K562 (cell line): ENCODE measurements around the gene TDRD5. TPM values are rescaled to one million over a fixed set of nuclear protein-coding genes. Genes with fewer than 3 reads are reported as not detected.
A peak's percentile ranks its signal among the peaks of the same experiment; 100 is the strongest.

Source experiments
- ATAC-seq: fragments of 200-7000 bp; cut with Tn5 transposase; 3 replicates; pipeline ENCODE4 v1.9.1; 2020; ENCODE audit warnings: moderate library complexity
- BruUV-seq: library from RNA; stranded (reverse); fragments of 400-500 nt; replicated peaks from 2 replicates; lab custom pipeline; 2021; lab: Mats Ljungman, UMichigan
- CTCF ChIA-PET: fragments of 300-600 bp; formaldehyde crosslinking; extraction: SDS; loops from one replicate; lab custom pipeline; 2021; ENCODE audit warnings: low intra/inter-chr PET ratio; lab: Yijun Ruan, JAX
- POLR2A ChIA-PET: fragments of 300-600, 350-650 bp; sonication (Branson Sonifier 250); formaldehyde crosslinking; extraction: SDS; loops from one replicate; lab custom pipeline; 2021; ENCODE audit warnings: antibody characterized with exemption, inconsistent platforms; lab: Yijun Ruan, JAX
- DNase-seq, 4 experiments: peaks; one replicate each; pipeline versions ENCODE4 v3.0.0 to v3.0.0-alpha.2; 2011 to 2018; ENCODE audit warnings: low spot score in 3 of 4, mixed read lengths in 3 of 4; ENCODE audit errors: extremely low read depth in 1 of 4
- FAIRE-seq: peaks from 2 replicates; lab custom pipeline; 2011; peaks lifted over from hg19 to GRCh38; lab: Jason Lieb, UNC
- H2AFZ ChIP-seq: 2 replicates; pipeline ENCODE4 v1.6.0; 2011; ENCODE audit warnings: low read depth, low read length, control low read depth, inconsistent platforms
- H3K27ac ChIP-seq: fragments of 200-600 bp; 3 replicates; pipeline ENCODE4 v1.8.0; 2011; ENCODE audit warnings: low read depth, mild to moderate bottlenecking, control low read depth, inconsistent platforms, low read length, moderate library complexity, mixed read lengths; ENCODE audit errors: extremely low read depth
- H3K27me3 ChIP-seq, 2 experiments: fragments of 300-600 bp in 1 of 2; 2 replicates in 1 of 2; 3 replicates in 1 of 2; pipeline versions ENCODE4 v1.6.0 to v1.8.0; 2011; ENCODE audit warnings: inconsistent platforms in 2 of 2, low read length in 2 of 2, mild to moderate bottlenecking in 1 of 2, mixed read lengths in 1 of 2, moderate library complexity in 1 of 2; ENCODE audit not compliant: control insufficient read depth in 2 of 2, insufficient read depth in 2 of 2
- H3K36me3 ChIP-seq: fragments of 300-600 bp; 3 replicates; pipeline ENCODE4 v1.8.0; 2011; ENCODE audit warnings: mild to moderate bottlenecking, low read length, inconsistent platforms; ENCODE audit not compliant: control insufficient read depth, insufficient read depth
- H3K4me1 ChIP-seq, 2 experiments: fragments of 200-600 bp in 1 of 2; replicated peaks in 1 of 2; 2 replicates in 1 of 2; 3 replicates in 1 of 2; pipeline versions ENCODE4 v1.5.1 to v1.8.0; 2011; ENCODE audit warnings: inconsistent platforms in 2 of 2, low read length in 2 of 2, mild to moderate bottlenecking in 1 of 2, mixed read lengths in 1 of 2, moderate library complexity in 1 of 2; ENCODE audit not compliant: control insufficient read depth in 2 of 2, insufficient read depth in 2 of 2
- H3K4me2 ChIP-seq: 2 replicates; pipeline ENCODE4 v1.6.1; 2011; ENCODE audit warnings: low read length, control low read depth, inconsistent platforms, mixed read lengths; ENCODE audit not compliant: insufficient read depth
- H3K4me3 ChIP-seq: fragments of 200-600 bp; sonication (generic), shearing (Covaris generic); 2 replicates; pipeline ENCODE4 v1.5.1; 2016; ENCODE audit warnings: control low read depth, inconsistent platforms
- H3K79me2 ChIP-seq: fragments of 200-600 bp; 3 replicates; pipeline ENCODE4 v1.8.0; 2011; ENCODE audit warnings: low read length, inconsistent platforms; ENCODE audit not compliant: control insufficient read depth, insufficient read depth
- H3K9ac ChIP-seq, 2 experiments: 2 replicates each; pipeline versions ENCODE4 v1.6.0 to v1.6.1; 2011; ENCODE audit warnings: low read depth in 2 of 2, low read length in 2 of 2, control low read depth in 1 of 2, inconsistent platforms in 1 of 2, mild to moderate bottlenecking in 1 of 2, mixed read lengths in 1 of 2; ENCODE audit not compliant: insufficient read depth in 1 of 2
- H3K9me1 ChIP-seq: one replicate; pipeline ENCODE4 v1.6.0; 2011; ENCODE audit warnings: inconsistent platforms, mild to moderate bottlenecking, low read length, moderate library complexity; ENCODE audit not compliant: control insufficient read depth, insufficient read depth
- H3K9me3 ChIP-seq: replicated peaks from 2 replicates; pipeline ENCODE4 v1.5.1; 2011; ENCODE audit warnings: low read depth, low read length, inconsistent platforms; ENCODE audit not compliant: control insufficient read depth, insufficient read depth
- H4K20me1 ChIP-seq: replicated peaks from 2 replicates; pipeline ENCODE4 v1.6.1; 2011; ENCODE audit warnings: low read length, inconsistent platforms, mixed read lengths; ENCODE audit not compliant: control insufficient read depth, insufficient read depth
- ATF3 ChIP-seq, 2 experiments: fragments of 450-650 bp in 1 of 2; sonication (generic) in 1 of 2; formaldehyde crosslinking in 1 of 2; IDR thresholded peaks in 1 of 2; conservative IDR thresholded peaks in 1 of 2; 2 replicates each; pipeline versions ENCODE4 v1.6.1 to v1.8.1; 2016 to 2023; ENCODE audit warnings: mild to moderate bottlenecking in 2 of 2, moderate library complexity in 2 of 2, inconsistent platforms in 1 of 2, missing genetic modification reagents in 1 of 2
- BHLHE40 ChIP-seq: IDR thresholded peaks from 2 replicates; pipeline ENCODE4 v1.6.1; 2011; ENCODE audit warnings: low read length, improper control_type of control experiment
- CBX3 ChIP-seq, 2 experiments: IDR thresholded peaks; 1 replicate in 1 of 2; 2 replicates in 1 of 2; pipeline ENCODE4 v1.6.1; 2012; ENCODE audit warnings: inconsistent platforms in 2 of 2, low read length in 2 of 2, borderline replicate concordance in 1 of 2, control low read depth in 1 of 2
- CEBPB ChIP-seq: fragments of 450-650 bp; IDR thresholded peaks from 2 replicates; pipeline ENCODE4 v1.6.1; 2016; ENCODE audit warnings: missing genetic modification characterization, missing compliant biosample characterization
- CEBPG ChIP-seq, 3 experiments: fragments of 200-800 bp in 1 of 3; sonication (Bioruptor generic) in 1 of 3; sonication (generic) in 1 of 3; formaldehyde crosslinking in 1 of 3; IDR thresholded peaks in 2 of 3; conservative IDR thresholded peaks in 1 of 3; 2 replicates each; pipeline versions ENCODE4 v1.6.1 to v1.8.0; 2016 to 2022; ENCODE audit warnings: missing compliant biosample characterization in 2 of 3, missing genetic modification characterization in 2 of 3, mild to moderate bottlenecking in 1 of 3, missing genetic modification reagents in 1 of 3
- HNRNPK ChIP-seq: fragments of 200-400 bp; formaldehyde crosslinking; IDR thresholded peaks from one replicate; pipeline ENCODE4 v1.6.1; 2018; ENCODE audit warnings: mild to moderate bottlenecking, low read depth, low read length; ENCODE audit not compliant: poor library complexity, severe bottlenecking
- POLR2AphosphoS2 ChIP-seq: IDR thresholded peaks from 2 replicates; pipeline ENCODE4 v1.6.1; 2012; ENCODE audit warnings: low read length, improper control_type of control experiment
- SMARCE1 ChIP-seq: fragments of 450-650 bp; IDR thresholded peaks from 2 replicates; pipeline ENCODE4 v1.7.1; 2016; ENCODE audit warnings: mild to moderate bottlenecking
- USF2 ChIP-seq: sonication (generic); formaldehyde crosslinking; IDR thresholded peaks from 2 replicates; pipeline ENCODE4 v1.5.0; 2020; ENCODE audit warnings: missing genetic modification reagents
- ZFP1 ChIP-seq: fragments of 450-650 bp; formaldehyde crosslinking; IDR thresholded peaks from 2 replicates; pipeline ENCODE4 v1.4.0; 2020; ENCODE audit warnings: mild to moderate bottlenecking, mixed read lengths
- ZNF280B ChIP-seq: fragments of 250-450 bp; sonication (Bioruptor Pico); IDR thresholded peaks from 2 replicates; pipeline ENCODE4 v1.5.1; 2021; ENCODE audit warnings: mild to moderate bottlenecking
- WGBS: fragments of 100-300 bp; shearing (Covaris generic); methylation state at CpG from one replicate; pipeline ENCODE4 v1.1.6; 2016; ENCODE audit warnings: low coverage, mixed read lengths; ENCODE audit not compliant: insufficient coverage; ENCODE audit errors: missing lambda C conversion rate; 5-methylcytosine and 5-hydroxymethylcytosine counted together
- in situ Hi-C: fragments of 300-500 bp; cut with MboI; formaldehyde crosslinking; loops from 4 replicates; pipeline ENCODE4 v1.15.0; 2018; ENCODE audit warnings: inconsistent platforms, mixed read lengths
- intact Hi-C: fragments of 100-400 bp; cut with micrococcal nuclease; formaldehyde crosslinking; loops from 2 replicates; pipeline ENCODE4 v1.14.2; 2022
- polyA plus RNA-seq, 8 experiments: library from polyadenylated mRNA; depleted of rRNA in 4 of 8; stranded (reverse) in 5 of 8; unstranded in 3 of 8; fragments of >200 nt; fragmentation: Nextera tagmentation in 2 of 8; fragmentation: Illumina TruSeq in 1 of 8; extraction: Ambion mirVana in 2 of 8; extraction: Trizol in 1 of 8; gene quantifications; 2 replicates each; pipeline versions ENCODE4 v1.2.1 to v1.2.3, GENCODE V29; 2011 to 2014; ENCODE audit warnings: inconsistent platforms in 1 of 8, missing spikeins in 1 of 8
- total RNA-seq, 7 experiments: library from RNA; depleted of rRNA in 6 of 7; stranded (reverse); fragments of >200 nt in 6 of 7; fragmentation: Illumina TruSeq in 2 of 7; extraction: Trizol in 2 of 7; gene quantifications; 2 replicates each; pipeline versions ENCODE4 v1.2.1 to v1.2.3, GENCODE V29; 2011 to 2021; ENCODE audit warnings: low replicate concordance in 1 of 7

Gene TDRD5
- total and polyA plus RNA-seq, 9 of the 15 experiments (the other 6 are each of a cell fraction or from before 2014, with no cell fraction given), result 0.04 to 0.57 (median 0.26) TPM; not detected in 1

GRCh38 chr1:179612361-179612760, 20.7 kb downstream of the TDRD5 start:
- ChIA-PET CTCF (no interaction called here), POLR2A (no interaction called here)
- FAIRE-seq (no peak), ATAC-seq (no peak), DNase-seq (no peak)
- BruUV-seq, result no TSS peak
- TF ChIP-seq ZFP1 (CRISPR knock-in tag) (no peak), SMARCE1 (no peak), ZNF280B (CRISPR knock-in tag) (no peak)
- Histone ChIP-seq H3K27me3 (no peaks in the 10 kb centered on the region), H3K9me3 (no peaks in the 10 kb centered on the region), H3K27ac (no peak overlapping the region), H3K9ac (no peak overlapping the region), H3K4me1 (no peaks in the 10 kb centered on the region), H3K4me3 (no peak overlapping the region), H2AFZ (no peak overlapping the region), H3K79me2 (no peaks in the 10 kb centered on the region), H3K4me2 (no peak overlapping the region), H3K36me3 (no peaks in the 10 kb centered on the region), H3K9me1 (no peaks in the 10 kb centered on the region), H4K20me1 (no peaks in the 10 kb centered on the region)
- in situ Hi-C loops, result no loop called here
- intact Hi-C loops, result no loop called here
- WGBS, result 0% methylated on average over 3 of the region's 3 CpGs

- POLR2A ChIA-PET, result no interaction called here
- no peaks in the 10 kb centered on the region for H3K79me2 ChIP-seq
- no peaks in the 10 kb centered on the region for H3K36me3 ChIP-seq
- H3K4me2 ChIP-seq, result no peak overlapping the region
- H3K9ac ChIP-seq, result no peak overlapping the region
- TF ChIP-seq USF2 (CRISPR knock-in tag) (no peak), HNRNPK (no peak), BHLHE40 (no peak), ATF3 (IDR thresholded peaks at IDR 0.05) (peak; percentile 59), ATF3 (CRISPR knock-in tag; conservative IDR thresholded peaks at IDR 0.05) (no peak), CEBPG (CRISPR knock-in tag; IDR thresholded peaks at IDR 0.05) (no peak), CEBPG (tag; conservative IDR thresholded peaks at IDR 0.05 in 1 of 2, IDR thresholded peaks at IDR 0.05 in 1 of 2) (peak; percentile 10 to 48; a peak in 2 of 4 replicates), CEBPB (peak; percentile 44; the same call in 1 of the 2 replicates), CBX3 (IDR thresholded peaks at IDR 0.05; ENCODE audit: borderline replicate concordance in 1 of 2, low read length in 2 of 2) (no peak), POLR2AphosphoS2 (no peak)
- TF ChIP-seq, all 486 proteins: peak for 3
- Histone ChIP-seq H3K9me3 (no peaks in the 10 kb centered on the region), H3K4me3 (no peak overlapping the region), H3K27ac (no peak overlapping the region), H3K27me3 (peaks cover 0 to 2% of the 10 kb centered on the region in 2 experiments; a peak in 1 of 5 replicates), H3K9me1 (no peaks in the 10 kb centered on the region), H2AFZ (no peak overlapping the region), H4K20me1 (no peaks in the 10 kb centered on the region), H3K4me1 (no peaks in the 10 kb centered on the region)
- DNase-seq (no peak), FAIRE-seq (no peak), ATAC-seq (peak; percentile 71)
- in situ Hi-C loops (no loop called here), intact Hi-C loops (no loop called here)
- CTCF ChIA-PET, result no interaction called here
- BruUV-seq, result no TSS peak
- WGBS, result 15% methylated on average over 2 of the region's 2 CpGs
Measured at GRCh38 chr1:179630719-179631118, 39.1 kb downstream of the TDRD5 start.
